ENCODE data around the gene KRTAP10-2. TPM values are rescaled to one million over a fixed set of nuclear protein-coding genes. Genes with fewer than 3 reads are reported as not detected.
"Not testable (repeated sequence)": the region's sequence is repeated elsewhere in the genome, so short reads cannot be mapped to it uniquely, and the experiment has no call there.

The KRTAP10-2 gene
- polyA plus RNA-seq = under 1 TPM in 1 of 3 donors, not detected in 2; 0.22 TPM

- no peak within 1 kb of the TSS for H3K27ac ChIP-seq (ENCODE audit: low read depth, low read length)
- 46 to 57% (median 50%) methylated on average over 16 to 17 of the region's 17 CpGs for WGBS, 3 donors
Observed at GRCh38 chr21:44551340-44551961, at the start of gene KRTAP10-2. Gene KRTAP10-2 (minus strand): TSS chr21:44551505. CDS start chr21:44551458, 47 bp downstream.

- WGBS, 3 donors = 58 to 76% (median 74%) methylated on average over 6 to 10 of the region's 10 CpGs
- not testable (repeated sequence) for H3K27ac ChIP-seq (ENCODE audit: low read depth, low read length)
Observed at GRCh38 chr21:44601091-44601490, 49.8 kb upstream of the KRTAP10-2 start.

GRCh38 chr21:44600118-44600978 lies 49.0 kb upstream of the KRTAP10-2 start, which contains the start of gene KRTAP10-7:
Gene KRTAP10-7 (plus strand): TSS chr21:44600597. CDS start chr21:44600622, 25 bp downstream.
- not testable (repeated sequence) for H3K27ac ChIP-seq (ENCODE audit: low read depth, low read length)
- 62 to 76% (median 67%) methylated on average over 15 to 23 of the region's 23 CpGs for WGBS, 3 donors

GRCh38 chr21:44599264-44600029 lies 48.1 kb upstream of the KRTAP10-2 start:
- WGBS, 3 donors = 79 to 84% (median 83%) methylated on average over 8 of the region's 8 CpGs
- H3K27ac ChIP-seq (ENCODE audit: low read depth, low read length) = no peak overlapping the region

GRCh38 chr21:44598061-44598460 lies 46.8 kb upstream of the KRTAP10-2 start:
- whole genome bisulfite sequencing, 3 donors = 59 to 75% (median 75%) methylated on average over 11 of the region's 11 CpGs
- H3K27ac ChIP-seq (ENCODE audit: low read depth, low read length) = no peak overlapping the region

- 71 to 82% (median 81%) methylated on average over 9 of the region's 9 CpGs for WGBS, 3 donors
- H3K27ac ChIP-seq (ENCODE audit: low read depth, low read length) = no peak overlapping the region
Observed at GRCh38 chr21:44596068-44596725, 44.9 kb upstream of the KRTAP10-2 start.

- H3K27ac ChIP-seq (ENCODE audit: low read depth, low read length) = no peak overlapping the region
- WGBS, 3 donors = 59 to 78% (median 74%) methylated on average over 6 of the region's 6 CpGs
Observed at GRCh38 chr21:44595524-44595923, 44.2 kb upstream of the KRTAP10-2 start.

GRCh38 chr21:44594406-44594916 lies 43.2 kb upstream of the KRTAP10-2 start:
- no peak overlapping the region for H3K27ac ChIP-seq (ENCODE audit: low read depth, low read length)
- WGBS, 3 donors = 69 to 80% (median 76%) methylated on average over 12 of the region's 12 CpGs

- no peak overlapping the region for H3K27ac ChIP-seq (ENCODE audit: low read depth, low read length)
- WGBS, 3 donors = 41 to 65% (median 55%) methylated on average over 20 of the region's 20 CpGs
Observed at GRCh38 chr21:44593598-44594405, 42.5 kb upstream of the KRTAP10-2 start.

GRCh38 chr21:44592446-44593311 lies 41.4 kb upstream of the KRTAP10-2 start, which contains the start of gene KRTAP10-6:
Gene KRTAP10-6 (minus strand): TSS chr21:44592505. CDS start chr21:44592484, 21 bp downstream.
- H3K27ac ChIP-seq (ENCODE audit: low read depth, low read length) = no peak within 1 kb of the TSS
- 45 to 60% (median 59%) methylated on average over 33 of the region's 33 CpGs for WGBS, 3 donors

GRCh38 chr21:44591801-44592130 lies 40.5 kb upstream of the KRTAP10-2 start:
- not testable (repeated sequence) for H3K27ac ChIP-seq (ENCODE audit: low read depth, low read length)
- 41 to 57% (median 50%) methylated on average over 1 to 4 of the region's 4 CpGs for WGBS, 3 donors

GRCh38 chr21:44590897-44591800 lies 39.8 kb upstream of the KRTAP10-2 start:
- not testable (repeated sequence) for H3K27ac ChIP-seq (ENCODE audit: low read depth, low read length)
- 45 to 64% (median 59%) methylated on average over 11 to 18 of the region's 19 CpGs for WGBS, 3 donors

GRCh38 chr21:44590311-44590721 lies 39.0 kb upstream of the KRTAP10-2 start:
- WGBS, 3 donors = 74 to 82% (median 76%) methylated on average over 9 to 10 of the region's 10 CpGs
- H3K27ac ChIP-seq (ENCODE audit: low read depth, low read length) = no peak overlapping the region

- WGBS, 3 donors = 69 to 78% (median 74%) methylated on average over 22 to 24 of the region's 24 CpGs
- no peak overlapping the region for H3K27ac ChIP-seq (ENCODE audit: low read depth, low read length)
Observed at GRCh38 chr21:44589586-44590305, 38.4 kb upstream of the KRTAP10-2 start.

GRCh38 chr21:44589094-44589493 lies 37.8 kb upstream of the KRTAP10-2 start:
- WGBS, 3 donors = 94 to 100% (median 94%) methylated on average over 2 of the region's 2 CpGs
- no peak overlapping the region for H3K27ac ChIP-seq (ENCODE audit: low read depth, low read length)
